ENCODE results near the gene COL6A3.

Gene COL6A3

DNA sequence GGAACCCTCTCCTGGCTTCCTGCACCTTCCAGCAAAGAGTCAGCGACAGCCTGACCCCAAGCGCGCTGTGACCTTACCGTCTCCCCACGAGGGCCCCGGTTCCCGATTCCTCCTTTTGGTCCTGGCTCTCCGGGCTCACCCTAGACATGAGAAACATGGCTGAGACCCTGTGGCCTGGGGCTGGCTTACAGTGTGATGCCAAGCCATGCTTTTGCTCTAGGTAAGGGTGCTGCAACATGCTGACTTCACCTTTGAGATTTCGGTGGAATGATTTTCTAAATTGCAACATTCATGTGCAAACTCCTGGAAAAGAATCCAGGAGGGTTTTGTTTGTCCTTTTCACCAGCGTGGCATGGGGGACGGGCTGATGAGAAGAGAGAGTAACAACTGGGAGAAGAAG is 63.9 kb downstream of the COL6A3 start:
- no peak for ATAC-seq (replicated peaks)
- DNase-seq: no peak
- Mint-ChIP-seq H3K27ac (no peak overlapping the region), H3K9me3 (peaks cover 0 to 1% of the 10 kb centered on the region in 2 donors), H3K4me1 (no peaks in the 10 kb centered on the region), H3K27me3 (peaks cover 23 to 25% of the 10 kb centered on the region in 2 donors), H3K4me3 (no peak overlapping the region), H3K36me3 (no peaks in the 10 kb centered on the region)

DNA sequence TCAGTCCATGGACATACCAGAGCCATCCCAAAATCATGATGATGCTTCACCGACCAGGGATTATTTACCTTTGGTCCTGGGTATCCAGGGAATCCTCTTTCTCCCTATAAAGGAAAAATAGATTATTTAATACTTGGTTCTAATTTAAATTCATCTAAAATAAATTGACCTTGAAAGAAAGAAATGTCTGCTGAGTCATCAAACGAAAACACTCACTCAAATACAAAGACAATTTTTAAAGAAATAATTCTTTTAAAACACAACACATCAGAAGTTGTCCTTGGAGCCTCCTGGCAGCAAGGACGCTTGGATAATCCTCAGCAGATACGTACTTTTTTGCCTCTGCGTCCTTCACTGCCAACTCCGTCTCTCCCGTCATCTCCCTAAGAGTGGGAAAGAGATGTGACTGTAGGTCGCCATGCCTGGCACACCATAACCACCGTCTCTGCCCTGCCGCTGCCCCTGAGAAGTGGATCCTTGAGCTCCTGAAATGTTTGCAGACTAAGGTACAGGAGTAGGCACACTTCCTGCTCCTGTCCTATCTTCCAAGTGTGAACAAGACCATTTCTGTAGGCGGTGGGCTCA is 65.6 kb downstream of the COL6A3 start:
- no peak overlapping the region for H3K4me3 Mint-ChIP-seq
- no peak overlapping the region for H3K27ac Mint-ChIP-seq
- peaks cover 0 to 1% of the 10 kb centered on the region in 2 donors for H3K9me3 Mint-ChIP-seq
- DNase-seq (no peak), ATAC-seq (replicated peaks) (no peak)
- no peaks in the 10 kb centered on the region for H3K4me1 Mint-ChIP-seq
- peaks cover 14 to 25% of the 10 kb centered on the region in 2 donors for H3K27me3 Mint-ChIP-seq
- no peaks in the 10 kb centered on the region for H3K36me3 Mint-ChIP-seq

DNA sequence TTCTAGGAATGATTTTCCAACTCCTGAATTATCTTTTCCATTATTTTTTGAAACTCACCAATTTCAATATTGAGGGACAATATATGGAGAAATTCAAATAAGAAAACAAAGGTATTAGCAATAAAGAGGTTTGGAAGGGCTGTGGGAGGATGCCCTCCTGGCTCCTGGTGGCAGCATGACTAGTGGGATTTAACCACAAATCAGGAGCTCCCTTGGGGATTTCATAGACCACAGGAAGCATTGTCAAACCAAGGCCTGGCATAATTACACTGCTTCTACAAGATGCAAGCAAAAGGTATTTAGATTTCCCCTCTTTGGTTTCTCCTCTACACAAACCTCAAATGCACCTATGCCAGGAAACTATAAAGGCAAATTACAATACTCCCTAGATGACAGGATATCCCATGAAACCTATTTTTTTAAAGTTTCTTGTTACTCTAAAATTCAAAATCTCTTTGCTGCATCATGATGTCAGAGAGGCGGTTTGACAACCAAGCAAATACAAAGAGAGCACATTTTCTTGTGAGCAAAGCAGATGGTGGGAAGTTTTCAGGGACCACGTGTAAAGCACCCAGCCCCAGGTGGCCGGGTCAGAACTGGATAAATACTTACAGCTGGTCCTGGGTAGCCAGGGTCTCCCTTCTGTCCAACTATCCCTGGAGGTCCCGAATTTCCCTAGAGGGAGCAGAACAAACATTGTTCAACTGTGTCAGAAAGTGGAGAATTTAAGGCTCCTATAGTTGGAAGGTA is 67.9 kb downstream of the COL6A3 start:
- H3K27me3 Mint-ChIP-seq: peaks cover 12 to 25% of the 10 kb centered on the region in 2 donors
- no peaks in the 10 kb centered on the region for H3K36me3 Mint-ChIP-seq
- ATAC-seq (replicated peaks): no peak
- no peak overlapping the region for H3K27ac Mint-ChIP-seq
- H3K9me3 Mint-ChIP-seq: peaks cover 0 to 1% of the 10 kb centered on the region in 2 donors
- DNase-seq: no peak
- no peak overlapping the region for H3K4me3 Mint-ChIP-seq
- no peaks in the 10 kb centered on the region for H3K4me1 Mint-ChIP-seq

DNA sequence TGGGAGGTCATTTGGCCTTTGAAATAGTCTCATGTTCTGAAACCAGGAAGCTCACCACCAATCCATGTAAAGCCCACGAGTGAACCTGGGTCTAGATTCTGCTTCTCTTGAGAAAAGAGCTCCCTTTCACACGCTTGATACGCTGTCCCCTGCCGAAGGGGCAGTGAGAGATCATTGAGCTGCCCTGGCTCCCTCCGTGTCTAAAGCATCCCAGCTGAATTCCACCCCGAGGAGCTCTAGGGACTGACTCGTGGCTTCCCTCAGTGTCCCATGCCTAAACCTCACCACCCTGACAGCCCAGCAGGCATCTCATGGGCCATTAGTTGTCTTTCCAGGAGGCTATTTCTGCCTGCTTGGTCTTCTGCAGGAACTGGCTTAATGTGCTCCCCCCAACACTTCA is 68.6 kb downstream of the COL6A3 start:
- Mint-ChIP-seq H3K4me3 (no peak overlapping the region), H3K27ac (no peak overlapping the region), H3K36me3 (no peaks in the 10 kb centered on the region), H3K4me1 (no peaks in the 10 kb centered on the region), H3K9me3 (peaks cover 0 to 1% of the 10 kb centered on the region in 2 donors), H3K27me3 (peaks cover 6 to 21% of the 10 kb centered on the region in 2 donors)
- no peak for ATAC-seq (replicated peaks)
- no peak for DNase-seq

DNA sequence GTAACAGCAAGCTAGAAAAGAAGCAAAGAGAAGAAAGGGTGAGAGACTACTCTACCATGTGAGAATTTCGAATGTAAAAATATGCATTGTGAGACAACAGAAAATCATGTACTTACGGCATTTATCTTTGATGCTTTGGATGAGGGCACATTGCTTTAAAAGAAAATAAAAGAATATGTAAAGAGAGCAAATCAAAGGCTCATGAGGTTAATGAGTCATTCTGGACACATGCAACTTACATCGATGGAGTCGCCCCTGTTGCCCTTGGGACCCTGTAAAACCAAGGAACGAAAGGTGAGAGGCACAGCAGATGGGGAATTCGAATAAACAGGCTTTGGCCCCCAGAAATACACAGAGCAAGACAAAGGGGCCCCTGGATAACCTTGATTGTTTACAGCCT is 69.0 kb downstream of the COL6A3 start:
- Mint-ChIP-seq H3K9me3 (peaks cover 0 to 1% of the 10 kb centered on the region in 2 donors), H3K27me3 (peaks cover 6 to 17% of the 10 kb centered on the region in 2 donors), H3K4me3 (no peak overlapping the region), H3K36me3 (no peaks in the 10 kb centered on the region), H3K4me1 (no peaks in the 10 kb centered on the region), H3K27ac (no peak overlapping the region)
- DNase-seq (no peak), ATAC-seq (replicated peaks) (no peak)

DNA sequence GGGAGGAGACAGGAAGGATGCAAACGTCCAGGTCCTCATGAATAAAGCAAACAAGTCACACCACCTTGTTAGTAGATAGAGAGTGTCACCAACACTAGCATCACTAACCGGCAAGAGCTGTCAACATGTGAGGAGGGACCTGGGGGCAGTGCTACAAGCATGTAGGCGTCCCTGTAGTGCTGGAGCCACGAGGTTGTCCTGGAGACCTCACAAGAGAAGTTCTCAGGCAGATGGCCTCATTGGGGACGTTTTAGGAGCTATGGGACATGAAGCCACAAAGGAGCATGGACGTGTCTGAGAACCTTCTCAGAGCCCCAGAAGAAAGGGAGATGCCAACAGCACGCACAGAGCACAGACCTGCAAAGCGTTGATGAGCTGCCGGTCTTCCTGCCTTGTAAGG is 70.0 kb downstream of the COL6A3 start:
- Mint-ChIP-seq H3K4me3 (no peak overlapping the region), H3K9me3 (peaks cover 0 to 1% of the 10 kb centered on the region in 2 donors), H3K27me3 (peaks cover 6 to 14% of the 10 kb centered on the region in 2 donors), H3K4me1 (no peaks in the 10 kb centered on the region), H3K27ac (no peak overlapping the region), H3K36me3 (no peaks in the 10 kb centered on the region)
- DNase-seq (no peak), ATAC-seq (replicated peaks) (no peak)

DNA sequence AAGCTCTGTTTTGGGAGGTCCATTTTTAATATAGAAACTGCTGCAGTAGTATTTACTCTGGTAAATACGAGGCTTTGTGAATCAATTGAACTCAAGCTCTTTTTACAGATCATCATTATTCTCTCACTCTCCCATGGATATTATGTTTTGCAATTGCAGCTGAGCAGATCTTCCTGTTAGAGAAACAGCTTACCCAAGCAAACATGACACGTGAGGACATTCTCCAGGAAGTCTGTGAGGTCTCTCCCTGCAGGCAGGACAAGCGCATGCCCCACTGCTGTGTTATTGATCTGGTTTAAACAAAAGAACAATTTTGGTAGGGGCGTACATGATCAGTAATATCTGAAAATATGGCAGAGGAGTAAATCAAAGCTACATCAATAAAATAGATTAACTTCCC is 72.1 kb downstream of the COL6A3 start:
- ATAC-seq (replicated peaks) (no peak), DNase-seq (no peak)
- H3K27me3 Mint-ChIP-seq: peaks cover 0 to 8% of the 10 kb centered on the region in 2 donors
- no peaks in the 10 kb centered on the region for H3K4me1 Mint-ChIP-seq
- H3K9me3 Mint-ChIP-seq: peaks cover 0 to 1% of the 10 kb centered on the region in 2 donors
- H3K4me3 Mint-ChIP-seq: no peak overlapping the region
- H3K36me3 Mint-ChIP-seq: no peaks in the 10 kb centered on the region
- H3K27ac Mint-ChIP-seq: no peak overlapping the region

DNA sequence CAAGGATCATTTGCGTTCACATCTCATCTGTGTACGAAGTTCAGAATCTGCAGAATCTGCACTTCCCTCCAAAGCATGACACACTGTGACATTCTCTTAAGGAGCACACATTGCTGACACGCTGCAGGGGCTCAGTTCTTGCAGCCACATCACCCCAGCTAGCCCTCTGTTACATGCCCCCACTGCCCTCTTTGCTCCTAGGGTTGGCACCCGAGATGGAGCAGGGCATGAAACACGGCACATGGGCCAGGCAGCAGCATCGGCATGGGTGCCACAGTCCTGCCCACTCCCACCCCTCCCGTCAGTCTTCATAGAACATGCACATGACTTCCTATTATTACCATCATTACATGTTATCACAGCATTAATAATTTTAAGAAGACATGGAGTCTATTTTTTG is 76.4 kb downstream of the COL6A3 start:
- ATAC-seq (replicated peaks) (no peak), DNase-seq (no peak)
- no peak overlapping the region for H3K27ac Mint-ChIP-seq
- H3K4me3 Mint-ChIP-seq: no peak overlapping the region
- no peaks in the 10 kb centered on the region for H3K4me1 Mint-ChIP-seq
- H3K27me3 Mint-ChIP-seq: peaks cover 5 to 9% of the 10 kb centered on the region in 2 donors
- H3K36me3 Mint-ChIP-seq: no peaks in the 10 kb centered on the region
- H3K9me3 Mint-ChIP-seq: no peaks in the 10 kb centered on the region

DNA sequence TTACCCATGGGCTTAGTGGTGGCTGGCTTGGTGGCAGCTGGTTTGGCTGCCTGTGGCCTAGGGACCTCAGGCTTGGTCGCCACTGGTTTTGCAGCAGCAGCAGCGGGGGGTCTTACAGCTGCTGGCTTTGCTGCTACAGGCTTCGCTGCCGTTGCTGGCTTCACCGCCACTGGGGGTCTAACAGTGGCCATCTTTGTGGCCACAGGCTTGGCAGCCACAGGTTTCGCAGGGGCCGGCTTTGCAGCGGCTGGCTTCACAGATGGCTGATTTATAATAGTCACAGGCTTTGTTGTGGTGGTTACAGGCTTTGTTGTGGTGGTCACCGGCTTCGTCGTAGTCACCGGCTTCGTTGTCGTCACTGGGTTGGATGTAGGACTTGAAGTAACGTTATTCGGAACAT is 77.8 kb downstream of the COL6A3 start:
- H3K4me1 Mint-ChIP-seq: no peaks in the 10 kb centered on the region
- no peak overlapping the region for H3K4me3 Mint-ChIP-seq
- no peak for ATAC-seq (replicated peaks)
- no peak for DNase-seq
- H3K27me3 Mint-ChIP-seq: peaks cover 5 to 9% of the 10 kb centered on the region in 2 donors
- H3K36me3 Mint-ChIP-seq: no peaks in the 10 kb centered on the region
- H3K9me3 Mint-ChIP-seq: no peaks in the 10 kb centered on the region
- no peak overlapping the region for H3K27ac Mint-ChIP-seq

DNA sequence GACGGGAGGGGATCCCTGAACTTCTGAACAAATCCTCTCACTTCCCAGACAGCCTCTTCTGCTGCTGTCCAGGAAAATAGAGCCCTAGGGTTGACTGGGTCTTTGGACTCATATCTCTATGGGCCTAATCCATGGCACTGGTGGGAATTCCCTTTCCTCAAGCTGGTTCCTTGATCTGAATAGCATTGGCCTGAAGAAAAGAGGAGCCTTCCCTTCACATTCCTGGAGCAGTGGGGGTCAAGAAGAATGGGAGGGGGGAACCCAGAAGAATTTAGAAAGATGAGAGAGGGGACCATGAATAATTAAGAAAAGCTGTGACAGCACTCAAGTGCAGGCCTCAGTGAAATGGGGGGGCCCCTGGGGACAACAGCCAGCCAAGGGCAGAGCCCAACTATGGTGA is 80.2 kb downstream of the COL6A3 start:
- no peak for ATAC-seq (replicated peaks)
- Mint-ChIP-seq H3K4me3 (no peak overlapping the region), H3K9me3 (no peaks in the 10 kb centered on the region)

DNA sequence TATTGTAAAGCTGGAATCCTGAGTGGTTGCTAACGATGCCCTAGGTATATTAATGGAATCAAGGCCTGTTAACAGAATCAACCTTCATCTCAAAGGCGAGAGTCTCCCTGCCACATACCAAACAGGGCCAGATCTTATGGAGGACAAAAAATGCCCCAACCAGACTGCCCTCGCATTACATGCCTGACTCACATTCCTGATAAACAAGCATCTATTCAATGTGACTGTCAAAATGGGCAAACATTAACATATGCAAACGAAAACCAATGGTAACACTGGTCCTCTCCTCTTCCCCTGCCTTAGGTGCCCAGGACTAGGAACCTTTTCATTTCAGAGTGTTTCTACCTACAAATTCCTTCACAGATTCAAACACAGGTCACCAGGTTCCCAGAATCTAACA is 83.4 kb downstream of the COL6A3 start:
- Mint-ChIP-seq H3K27ac (no peak overlapping the region), H3K4me3 (no peak overlapping the region), H3K4me1 (no peaks in the 10 kb centered on the region), H3K36me3 (no peaks in the 10 kb centered on the region), H3K9me3 (no peaks in the 10 kb centered on the region), H3K27me3 (peaks cover 5 to 13% of the 10 kb centered on the region in 2 donors)
- DNase-seq (no peak), ATAC-seq (replicated peaks) (no peak)

More for the DNA sequence above, 80.2 kb downstream of the COL6A3 start:
- peaks cover 5 to 13% of the 10 kb centered on the region in 2 donors for H3K27me3 Mint-ChIP-seq
- H3K36me3 Mint-ChIP-seq: no peaks in the 10 kb centered on the region
- H3K4me1 Mint-ChIP-seq: no peaks in the 10 kb centered on the region
- DNase-seq: no peak
- H3K27ac Mint-ChIP-seq: no peak overlapping the region

DNA sequence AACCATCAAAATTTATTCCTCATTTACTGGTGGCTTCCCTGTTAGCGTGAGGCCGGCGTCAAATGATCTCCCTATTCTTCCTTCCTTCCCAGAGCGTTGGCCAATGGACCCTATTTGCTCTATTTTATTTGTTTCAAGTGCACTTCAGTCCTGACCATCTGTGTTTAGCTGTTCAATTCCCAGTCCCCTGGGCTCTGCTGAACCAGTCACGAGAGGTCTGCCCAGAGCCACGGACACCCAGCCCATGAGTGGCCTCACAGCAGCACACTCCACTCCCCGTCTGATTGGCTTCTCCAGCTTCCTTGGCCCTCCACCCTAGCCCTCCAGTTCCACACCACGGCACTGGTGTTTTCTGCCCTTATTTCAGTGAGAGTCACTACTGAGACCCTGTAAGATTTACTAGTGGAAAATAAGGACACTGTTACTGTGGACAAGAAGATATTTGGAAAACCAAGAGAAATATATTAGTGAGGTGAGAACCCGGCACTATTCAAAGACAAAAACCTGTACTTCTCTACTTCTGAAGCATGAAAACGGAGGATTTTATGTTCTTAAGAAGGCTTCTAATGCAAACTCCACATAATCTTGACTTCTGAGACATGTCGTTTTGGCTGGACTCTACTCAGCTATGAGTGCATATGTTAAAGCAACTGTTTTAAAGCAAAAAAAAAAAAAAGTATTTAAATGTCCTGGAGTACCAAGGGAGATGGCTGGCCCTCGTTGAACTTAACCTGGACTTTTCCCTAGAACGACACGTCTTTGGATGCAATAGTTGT is 86.6 kb downstream of the COL6A3 start:
- no peaks in the 10 kb centered on the region for H3K9me3 Mint-ChIP-seq
- H3K36me3 Mint-ChIP-seq: no peaks in the 10 kb centered on the region
- peaks cover 0 to 9% of the 10 kb centered on the region in 2 donors for H3K27me3 Mint-ChIP-seq
- ATAC-seq (replicated peaks) (no peak), DNase-seq (no peak)
- H3K4me1 Mint-ChIP-seq: no peaks in the 10 kb centered on the region
- H3K4me3 Mint-ChIP-seq: no peak overlapping the region
- no peak overlapping the region for H3K27ac Mint-ChIP-seq

DNA sequence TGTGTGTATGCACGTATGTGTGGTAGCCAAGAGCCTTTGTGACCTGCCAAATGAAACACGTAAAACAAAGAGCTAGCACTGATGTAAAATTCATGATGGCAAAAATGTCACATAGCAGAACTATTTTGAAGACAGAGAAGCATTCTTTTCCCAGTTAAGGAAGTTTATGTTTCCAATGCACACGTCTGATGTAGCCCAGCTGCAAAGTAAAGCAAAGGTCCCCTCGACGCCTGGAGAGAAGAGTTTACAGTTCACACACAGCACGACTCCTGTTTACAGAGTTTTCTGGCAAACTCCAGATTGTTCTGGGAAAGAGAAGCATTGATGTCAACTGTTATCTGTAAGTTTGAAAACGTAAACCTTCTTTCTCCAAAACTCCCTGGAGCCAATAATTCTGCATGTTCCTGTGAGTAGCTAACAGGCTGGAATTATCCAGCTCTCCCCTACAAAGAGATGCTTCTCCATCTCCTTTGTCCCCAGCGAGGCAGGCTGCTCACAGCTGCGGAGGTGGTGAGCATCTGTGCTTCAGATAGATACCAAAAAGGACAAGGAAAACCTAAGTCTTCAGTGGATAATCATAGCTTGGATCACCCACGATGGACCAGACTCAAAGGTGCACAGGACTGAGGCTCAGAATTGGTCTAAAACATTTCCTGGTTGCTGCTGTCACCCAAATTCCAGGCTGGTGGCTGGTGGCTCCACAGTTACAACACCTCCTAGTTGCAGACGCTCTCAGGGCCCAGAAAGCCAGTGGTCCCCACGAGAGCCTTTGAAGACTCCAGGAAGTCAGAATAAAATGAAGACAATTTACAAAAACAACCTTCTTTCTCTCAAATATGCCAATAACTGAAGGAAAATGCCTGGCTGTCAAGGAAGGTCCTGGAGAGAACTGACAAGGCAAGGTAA is 87.4 kb downstream of the COL6A3 start:
- Mint-ChIP-seq H3K9me3 (no peaks in the 10 kb centered on the region), H3K4me1 (peaks cover 0 to 1% of the 10 kb centered on the region in 2 donors), H3K27me3 (peaks cover 0 to 9% of the 10 kb centered on the region in 2 donors), H3K36me3 (no peaks in the 10 kb centered on the region), H3K4me3 (no peak overlapping the region), H3K27ac (no peak overlapping the region)
- DNase-seq (no peak), ATAC-seq (replicated peaks) (no peak)

DNA sequence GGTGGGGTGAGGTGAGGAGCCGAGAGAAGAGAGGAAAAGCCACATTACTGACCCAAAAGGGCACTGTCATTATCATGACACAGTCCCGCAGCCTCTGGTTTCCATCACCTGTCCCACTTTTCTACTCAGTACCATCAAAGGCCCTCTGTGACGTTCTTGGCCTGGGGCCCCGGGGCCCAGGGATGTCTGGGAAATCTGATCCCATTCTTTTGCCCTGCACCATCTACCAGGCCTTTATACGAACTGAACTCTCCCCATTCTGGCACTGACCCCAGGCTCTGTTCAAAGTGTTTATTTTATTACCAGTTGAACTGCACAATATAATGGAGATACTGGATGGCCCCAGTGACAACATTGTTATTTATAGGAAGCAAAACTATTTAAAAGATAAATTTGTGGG is 89.1 kb downstream of the COL6A3 start:
- Mint-ChIP-seq H3K9me3 (no peaks in the 10 kb centered on the region), H3K27ac (no peak overlapping the region), H3K4me3 (no peak overlapping the region), H3K27me3 (peaks cover 8 to 17% of the 10 kb centered on the region in 2 donors), H3K36me3 (no peaks in the 10 kb centered on the region), H3K4me1 (peaks cover 0 to 1% of the 10 kb centered on the region in 2 donors)
- DNase-seq: no peak
- no peak for ATAC-seq (replicated peaks)
